HepG2 (cell line): ENCODE measurements around the gene LRRC51. TPM values are rescaled to one million over a fixed set of nuclear protein-coding genes. Genes with fewer than 3 reads are reported as not detected.

Source experiments
- ATAC-seq: fragments of 200-7000 bp; cut with Tn5 transposase; 3 replicates; pipeline ENCODE4 v1.9.1; 2020; ENCODE audit warnings: mild to moderate bottlenecking, moderate library complexity
- BruUV-seq: library from RNA; stranded (reverse); fragments of 400-500 nt; replicated peaks from 2 replicates; lab custom pipeline; 2021; lab: Mats Ljungman, UMichigan
- CTCF ChIA-PET: fragments of 300-600 bp; formaldehyde crosslinking; extraction: SDS; loops from one replicate; lab custom pipeline; 2021; ENCODE audit warnings: low total read pairs, inconsistent platforms, low intra/inter-chr PET ratio; lab: Yijun Ruan, JAX
- POLR2A ChIA-PET: fragments of 350-600 bp; sonication (Branson Sonifier 250); formaldehyde crosslinking; loops from one replicate; lab custom pipeline; 2020; ENCODE audit warnings: antibody characterized with exemption, inconsistent platforms; lab: Yijun Ruan, JAX
- DNase-seq: peaks from one replicate; pipeline ENCODE4 v3.0.0-alpha.2; 2015; ENCODE audit warnings: low spot score
- FAIRE-seq: peaks from 3 replicates; lab custom pipeline; 2011; peaks lifted over from hg19 to GRCh38; lab: Jason Lieb, UNC
- H2AFZ ChIP-seq: one replicate; pipeline ENCODE4 v1.6.1; 2011; ENCODE audit warnings: low read length, inconsistent platforms
- H3K27ac ChIP-seq: fragments of 300-600 bp; 3 replicates; pipeline ENCODE4 v1.8.0; 2011; ENCODE audit warnings: mixed run types, mild to moderate bottlenecking, mixed read lengths, low read length, inconsistent platforms; ENCODE audit not compliant: insufficient read depth; ENCODE audit errors: extremely low read length
- H3K27me3 ChIP-seq, 2 experiments: fragments of 200-600 bp in 1 of 2; 2 replicates in 1 of 2; 3 replicates in 1 of 2; pipeline versions ENCODE4 v1.6.0 to v1.8.0; 2011; ENCODE audit warnings: low read length in 2 of 2, mild to moderate bottlenecking in 2 of 2, moderate library complexity in 2 of 2, inconsistent platforms in 1 of 2; ENCODE audit not compliant: insufficient read depth in 2 of 2, control insufficient read depth in 1 of 2
- H3K36me3 ChIP-seq, 2 experiments: fragments of 200-600 bp in 1 of 2; replicated peaks in 1 of 2; 2 replicates in 1 of 2; 3 replicates in 1 of 2; pipeline versions ENCODE4 v1.5.1 to v1.8.0; 2011; ENCODE audit warnings: low read length in 2 of 2, inconsistent platforms in 1 of 2; ENCODE audit not compliant: insufficient read depth in 2 of 2, control insufficient read depth in 1 of 2
- H3K4me1 ChIP-seq: 2 replicates; pipeline ENCODE4 v1.5.1; 2012; ENCODE audit warnings: low read length, inconsistent platforms; ENCODE audit not compliant: insufficient read depth
- H3K4me2 ChIP-seq: 2 replicates; pipeline ENCODE4 v1.6.0; 2011; ENCODE audit warnings: low read depth, low read length, inconsistent platforms
- H3K4me3 ChIP-seq, 3 experiments: fragments of 200-600 bp in 1 of 3; sonication (generic), shearing (Covaris generic) in 1 of 3; replicated peaks in 1 of 3; 2 replicates each; pipeline ENCODE4 v1.5.1; 2011 to 2016; ENCODE audit warnings: low read length in 3 of 3, inconsistent platforms in 2 of 3, low read depth in 2 of 3, mild to moderate bottlenecking in 2 of 3, control low read depth in 1 of 3, mixed read lengths in 1 of 3; ENCODE audit not compliant: insufficient read depth in 1 of 3
- H3K79me2 ChIP-seq: one replicate; pipeline ENCODE4 v1.6.1; 2011; ENCODE audit warnings: low read length, inconsistent platforms; ENCODE audit not compliant: insufficient read depth
- H3K9ac ChIP-seq: 2 replicates; pipeline ENCODE4 v1.6.0; 2011; ENCODE audit warnings: mild to moderate bottlenecking, low read depth, low read length, inconsistent platforms; ENCODE audit not compliant: insufficient read depth
- H3K9me3 ChIP-seq: 2 replicates; pipeline ENCODE4 v1.5.1; 2012; ENCODE audit warnings: mild to moderate bottlenecking, low read length
- H4K20me1 ChIP-seq: 2 replicates; pipeline ENCODE4 v1.6.0; 2011; ENCODE audit warnings: inconsistent platforms, mild to moderate bottlenecking, low read length, moderate library complexity; ENCODE audit not compliant: insufficient read depth
- HMG20B ChIP-seq: conservative IDR thresholded peaks from 2 replicates; pipeline ENCODE4 v1.6.1; 2016; ENCODE audit warnings: missing genetic modification reagents, missing compliant biosample characterization
- HNF4A ChIP-seq: sonication (generic); formaldehyde crosslinking; IDR thresholded peaks from 2 replicates; pipeline ENCODE4 v1.4.0; 2020; ENCODE audit warnings: missing genetic modification reagents
- TGIF2 ChIP-seq: IDR thresholded peaks from 2 replicates; pipeline ENCODE4 v1.6.1; 2016; ENCODE audit warnings: control low read depth, missing compliant biosample characterization
- ZFP37 ChIP-seq: sonication (generic); formaldehyde crosslinking; IDR thresholded peaks from 2 replicates; pipeline ENCODE4 v1.4.0; 2020; ENCODE audit warnings: missing genetic modification reagents, borderline replicate concordance
- ZNF652 ChIP-seq: IDR thresholded peaks from 2 replicates; pipeline ENCODE4 v1.6.1; 2016; ENCODE audit warnings: low read depth, borderline replicate concordance
- WGBS: methylation state at CpG from one replicate; pipeline ENCODE4 v1.1.6; 2017; ENCODE audit warnings: low lambda C conversion rate; 5-methylcytosine and 5-hydroxymethylcytosine counted together
- in situ Hi-C: cut with HindIII; loops from 2 replicates; pipeline ENCODE4 v1.10.0; 2017; ENCODE audit warnings: low pct_unique_long_range_greater_than_20kb; ENCODE audit not compliant: extremely low pct_ligation_motif_present
- intact Hi-C: fragments of 100-400 bp; cut with micrococcal nuclease; formaldehyde crosslinking; loops from one replicate; pipeline ENCODE4 v1.10.0; 2022; ENCODE audit not compliant: unreplicated experiment
- polyA plus RNA-seq, 8 experiments: library from polyadenylated mRNA; depleted of rRNA in 3 of 8; stranded (reverse) in 7 of 8; unstranded in 1 of 8; fragments of >200 nt; fragmentation: Illumina TruSeq in 4 of 8; extraction: Trizol in 4 of 8; gene quantifications; 2 replicates each; pipeline versions ENCODE4 v1.2.1 to v1.2.3, GENCODE V29; 2011 to 2016; ENCODE audit warnings: low read depth in 4 of 8, missing spikeins in 1 of 8, mixed read lengths in 1 of 8; ENCODE audit not compliant: insufficient read depth in 1 of 8
- total RNA-seq, 5 experiments: library from RNA; depleted of rRNA; stranded (reverse); fragments of >200 nt; fragmentation: Illumina TruSeq; extraction: Trizol; gene quantifications; 2 replicates each; pipeline ENCODE4 v1.2.3, GENCODE V29; 2016; ENCODE audit warnings: low read depth in 1 of 5
- TF ChIP-seq, protein P1 (sequence below): sonication (generic); formaldehyde crosslinking; IDR thresholded peaks from 2 replicates; pipeline ENCODE4 v1.5.1; 2020; ENCODE audit warnings: missing genetic modification reagents, mild to moderate bottlenecking, borderline replicate concordance

LRRC51 gene
- total and polyA plus RNA-seq, 2 of the 13 experiments (the other 11 are each of a cell fraction or from before 2014, with no cell fraction given) = 5.3 to 6.0 TPM

DNA sequence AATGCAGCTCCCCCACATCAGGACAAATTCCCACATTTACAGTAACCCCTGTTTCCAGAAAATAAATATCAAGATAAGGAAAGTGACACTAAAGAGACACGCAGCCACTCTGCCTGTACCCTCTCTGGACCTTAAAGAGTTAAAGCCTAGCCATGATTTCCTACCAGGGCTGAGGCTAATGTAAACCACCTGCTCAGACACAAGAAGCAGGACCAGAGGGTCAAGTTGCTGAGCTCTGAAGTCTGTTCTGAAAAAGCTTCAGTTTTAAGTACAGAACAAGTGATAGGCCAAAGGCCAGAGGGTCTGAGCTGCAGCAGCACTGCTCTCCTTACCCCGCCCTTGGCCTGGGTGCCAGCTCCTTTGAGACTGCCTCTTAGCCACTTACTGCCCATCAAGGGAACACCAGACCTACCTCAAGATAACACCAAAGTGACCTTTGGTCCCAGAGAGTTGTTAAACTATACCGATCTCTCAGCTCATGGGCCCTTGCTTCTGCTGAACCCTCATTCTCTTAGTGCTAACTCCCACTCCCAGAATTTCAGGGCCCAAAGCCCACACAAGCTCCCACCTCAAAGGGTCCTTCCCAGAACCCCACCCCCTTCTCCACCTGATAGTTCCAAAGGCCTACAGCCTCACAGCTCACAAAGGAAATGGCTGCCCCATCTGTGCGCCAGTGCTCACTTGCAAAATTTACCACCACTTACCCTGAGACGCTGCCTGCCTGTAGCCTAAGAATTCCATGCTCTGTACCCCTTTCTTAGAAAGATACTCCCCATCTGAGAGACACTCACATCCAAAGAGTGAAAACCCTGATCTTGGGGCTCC, 41.4 kb upstream of the LRRC51 start:
- WGBS = 89% methylated on average over 3 of the region's 5 CpGs
- Histone ChIP-seq H3K4me2 (peak overlapping the region; percentile 97), H4K20me1 (no peaks in the 10 kb centered on the region), H3K27ac (peak overlapping the region; percentile 86), H3K9me3 (no peaks in the 10 kb centered on the region), H3K79me2 (peaks cover 62% of the 10 kb centered on the region), H3K4me3 (peak overlapping the region; percentile 56 to 77 (median 62); a peak in 5 of 6 replicates), H3K27me3 (no peaks in the 10 kb centered on the region; a peak in 1 of 5 replicates), H3K36me3 (peaks cover 4 to 10% of the 10 kb centered on the region in 2 experiments; a peak in 3 of 5 replicates), H3K4me1 (peaks cover 54% of the 10 kb centered on the region), H2AFZ (no peak overlapping the region), H3K9ac (peak overlapping the region; percentile 76; the same call in 1 of the 2 replicates)
- in situ Hi-C loops = no loop called here
- no TSS peak for BruUV-seq
- no peak for ATAC-seq
- DNase-seq = no peak
- ChIA-PET POLR2A (interaction anchor here (0.9 to 4.1 kb wide), 10 partner anchors 10 to 73 kb away, joined by 3 to 37 read pairs (median 8); partner anchors contain the start of genes ANAPC15 and LRRC51), CTCF (no interaction called here)
- intact Hi-C loops = no loop called here
- no peak for FAIRE-seq
- TF ChIP-seq HNF4A (CRISPR knock-in tag) (peak; percentile 30), ZFP37 (CRISPR knock-in tag) (0 out of 2 replicates have a peak, but pooled peaks have one; percentile 25), TGIF2 (CRISPR knock-in tag) (0 out of 2 replicates have a peak, but pooled peaks have one; percentile 30), ZNF652 (CRISPR knock-in tag) (peak; percentile 82), HMG20B (CRISPR knock-in tag) (no peak)
- TF ChIP-seq, protein P1, sequence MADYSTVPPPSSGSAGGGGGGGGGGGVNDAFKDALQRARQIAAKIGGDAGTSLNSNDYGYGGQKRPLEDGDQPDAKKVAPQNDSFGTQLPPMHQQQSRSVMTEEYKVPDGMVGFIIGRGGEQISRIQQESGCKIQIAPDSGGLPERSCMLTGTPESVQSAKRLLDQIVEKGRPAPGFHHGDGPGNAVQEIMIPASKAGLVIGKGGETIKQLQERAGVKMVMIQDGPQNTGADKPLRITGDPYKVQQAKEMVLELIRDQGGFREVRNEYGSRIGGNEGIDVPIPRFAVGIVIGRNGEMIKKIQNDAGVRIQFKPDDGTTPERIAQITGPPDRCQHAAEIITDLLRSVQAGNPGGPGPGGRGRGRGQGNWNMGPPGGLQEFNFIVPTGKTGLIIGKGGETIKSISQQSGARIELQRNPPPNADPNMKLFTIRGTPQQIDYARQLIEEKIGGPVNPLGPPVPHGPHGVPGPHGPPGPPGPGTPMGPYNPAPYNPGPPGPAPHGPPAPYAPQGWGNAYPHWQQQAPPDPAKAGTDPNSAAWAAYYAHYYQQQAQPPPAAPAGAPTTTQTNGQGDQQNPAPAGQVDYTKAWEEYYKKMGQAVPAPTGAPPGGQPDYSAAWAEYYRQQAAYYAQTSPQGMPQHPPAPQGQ (CRISPR knock-in tag) = no peak
